ENCODE data around the gene MDM2.
"Not testable (repeated sequence)": the region's sequence is repeated elsewhere in the genome, so short reads cannot be mapped to it uniquely, and the experiment has no call there.

The MDM2 gene

DNA sequence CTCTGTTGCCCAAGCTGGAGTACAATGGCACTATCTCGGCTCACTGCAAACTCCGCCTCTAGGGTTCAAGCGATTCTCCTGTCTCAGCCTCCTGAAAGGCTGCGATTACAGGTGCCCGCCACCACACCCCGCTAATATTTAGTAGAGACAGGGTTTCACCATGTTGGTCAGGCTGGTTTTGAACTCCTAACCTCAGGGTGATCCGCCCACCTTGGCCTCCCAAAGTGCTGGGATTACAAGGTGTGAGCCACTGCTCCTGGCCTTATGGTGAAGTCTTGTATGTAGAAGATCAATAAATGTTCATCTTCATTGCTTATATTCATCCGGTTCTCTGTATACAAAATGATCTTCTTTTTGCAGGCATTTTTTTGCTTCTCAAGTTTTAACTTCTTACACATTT is 47.8 kb downstream of the MDM2 start:
- no peak for DNase-seq (ENCODE audit: low spot score)
- in situ Hi-C loops (cut with MboI; ENCODE audit: low pct_unique_long_range_greater_than_20kb, low sequenced_read_pairs, unreplicated experiment): loop anchor here (10.0 kb wide), 1 partner anchor 219 kb away; no protein-coding TSS in a partner anchor
- TF ChIP-seq CTCF (IDR thresholded peaks at IDR 0.05; ENCODE audit: extremely low read depth, insufficient read depth, missing control alignments): no peak

GRCh38 chr12:68856510-68856909 is 48.5 kb downstream of the MDM2 start:
- no peak for TF ChIP-seq CTCF (IDR thresholded peaks at IDR 0.05; ENCODE audit: extremely low read depth, insufficient read depth, missing control alignments)
- in situ Hi-C loops (cut with MboI; ENCODE audit: low pct_unique_long_range_greater_than_20kb, low sequenced_read_pairs, unreplicated experiment): loop anchor here (10.0 kb wide), 1 partner anchor 218 kb away; no protein-coding TSS in a partner anchor

GRCh38 chr12:68861890-68862289 is 53.9 kb downstream of the MDM2 start:
- no peak for TF ChIP-seq CTCF (IDR thresholded peaks at IDR 0.05; ENCODE audit: extremely low read depth, insufficient read depth, missing control alignments)
- DNase-seq (ENCODE audit: low spot score): no peak
- in situ Hi-C loops (cut with MboI; ENCODE audit: low pct_unique_long_range_greater_than_20kb, low sequenced_read_pairs, unreplicated experiment): no loop called here

More at GRCh38 chr12:68856510-68856909, 48.5 kb downstream of the MDM2 start:
- DNase-seq (ENCODE audit: low spot score): no peak

- in situ Hi-C loops (cut with MboI; ENCODE audit: low pct_unique_long_range_greater_than_20kb, low sequenced_read_pairs, unreplicated experiment): no loop called here
- no peak for DNase-seq (ENCODE audit: low spot score)
- peak; percentile 1 for TF ChIP-seq CTCF (IDR thresholded peaks at IDR 0.05; ENCODE audit: extremely low read depth, insufficient read depth, missing control alignments)
These were observed 55.3 kb downstream of the MDM2 start for GRCh38 chr12:68863109-68863770.

GRCh38 chr12:68863886-68864454 is 56.0 kb downstream of the MDM2 start:
- in situ Hi-C loops (cut with MboI; ENCODE audit: low pct_unique_long_range_greater_than_20kb, low sequenced_read_pairs, unreplicated experiment): not testable (repeated sequence)
- peak; percentile 44 for DNase-seq (ENCODE audit: low spot score)
- peak; percentile 54 for TF ChIP-seq CTCF (IDR thresholded peaks at IDR 0.05; ENCODE audit: extremely low read depth, insufficient read depth, missing control alignments)

DNA sequence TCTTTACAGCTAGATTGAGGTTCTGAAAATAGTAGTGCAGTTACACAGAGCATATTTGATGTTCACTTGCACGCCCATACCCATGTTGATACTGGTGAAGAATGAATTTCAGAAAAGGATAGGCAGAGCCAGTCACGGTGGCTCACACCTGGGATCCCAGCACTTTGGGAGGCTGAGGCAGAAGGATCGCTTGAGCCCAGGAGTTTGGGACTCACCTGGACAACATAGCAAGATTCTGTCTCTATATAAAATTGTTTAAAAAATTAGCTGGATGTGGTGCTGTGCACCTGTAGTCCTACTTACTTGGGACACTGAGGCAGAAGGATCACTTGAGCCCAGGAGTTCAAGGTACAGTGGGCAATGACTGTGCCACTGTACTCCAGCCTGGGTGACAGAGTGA is 56.6 kb downstream of the MDM2 start:
- TF ChIP-seq CTCF (IDR thresholded peaks at IDR 0.05; ENCODE audit: extremely low read depth, insufficient read depth, missing control alignments): no peak
- in situ Hi-C loops (cut with MboI; ENCODE audit: low pct_unique_long_range_greater_than_20kb, low sequenced_read_pairs, unreplicated experiment): no loop called here
- no peak for DNase-seq (ENCODE audit: low spot score)

All from GM13977 (cell line).